Measurements from ENCODE around the gene CNRIP1. TPM values are rescaled to one million over a fixed set of nuclear protein-coding genes. Genes with fewer than 3 reads are reported as not detected.

Gene CNRIP1
- polyA plus RNA-seq, 1 donor (not counting 4 experiments of a cell fraction or from before 2014, with no cell fraction given): 0.04 TPM

DNA sequence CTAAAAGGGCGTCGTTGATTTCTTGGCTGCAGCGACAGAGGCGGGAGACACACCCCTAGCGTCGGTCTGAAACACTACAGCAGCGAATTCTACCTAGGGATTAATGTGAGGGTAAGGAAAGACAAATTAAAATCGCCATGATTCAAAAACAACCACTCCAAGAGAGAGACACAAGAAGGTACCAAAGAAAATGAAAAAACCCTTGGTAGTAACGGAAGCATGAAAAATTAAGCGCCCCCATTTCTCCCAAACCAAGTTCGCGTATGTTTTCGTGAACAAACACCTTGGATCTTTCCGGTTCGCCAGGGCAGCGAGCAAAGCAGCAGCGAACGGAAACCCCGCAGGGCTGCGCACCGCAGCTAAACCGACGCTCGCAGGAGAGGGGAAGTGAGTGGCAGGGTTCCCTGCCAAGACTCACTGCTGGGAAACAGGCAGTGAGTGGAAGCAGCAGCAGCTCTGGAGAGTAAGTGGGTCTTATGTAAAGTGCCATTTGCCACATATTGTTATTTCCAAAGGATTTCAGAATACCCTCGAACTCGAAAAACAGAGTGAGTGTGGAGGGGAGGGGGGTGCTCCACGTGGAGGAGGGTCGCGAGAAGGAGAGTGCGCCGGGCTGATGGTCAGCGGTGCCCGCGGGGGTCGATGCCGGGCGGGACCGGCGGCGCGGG is 68.4 kb downstream of the CNRIP1 start:
- Histone ChIP-seq H3K27ac (ENCODE audit: control insufficient read depth, insufficient read depth, low read length) (peak overlapping the region; percentile 86), H3K36me3 (ENCODE audit: control insufficient read depth in 2 of 2, extremely low read depth in 1 of 2, insufficient read depth in 2 of 2, low read length in 2 of 2) (peaks cover 0 to 5% of the 10 kb centered on the region in 2 experiments), H4K20me1 (ENCODE audit: control insufficient read depth, extremely low read depth, insufficient read depth, low read length) (peaks cover 25% of the 10 kb centered on the region), H3K79me2 (ENCODE audit: control insufficient read depth, insufficient read depth, low read length) (peaks cover 60% of the 10 kb centered on the region), H3K9me1 (ENCODE audit: control insufficient read depth, extremely low read depth, insufficient read depth, low read length) (peaks cover 2% of the 10 kb centered on the region), H3K9ac (ENCODE audit: control insufficient read depth, extremely low read depth, insufficient read depth, low read length) (peak overlapping the region; percentile 86), H2AFZ (ENCODE audit: control insufficient read depth, low read length) (peak overlapping the region; percentile 76), H3K9me3 (ENCODE audit: control insufficient read depth, low read depth, low read length) (no peaks in the 10 kb centered on the region), H3K27me3 (ENCODE audit: control insufficient read depth, extremely low read depth, insufficient read depth, low read length) (no peaks in the 10 kb centered on the region), H3K4me3 (ENCODE audit: control insufficient read depth in 2 of 3, extremely low read depth in 1 of 3, insufficient read depth in 2 of 3, low read depth in 1 of 3, low read length in 3 of 3) (peak overlapping the region; percentile 62 to 97 (median 73)), H3K4me1 (ENCODE audit: control insufficient read depth, extremely low read depth, insufficient read depth, low read length) (peaks cover 31% of the 10 kb centered on the region), H3K4me2 (ENCODE audit: control insufficient read depth, extremely low read depth, insufficient read depth, low read depth, low read length) (peak overlapping the region; percentile 100)
- dilution Hi-C loops (cut with MboI; ENCODE audit: extremely low pct_ligation_motif_present, low sequenced_read_pairs): no loop called here
- TF ChIP-seq EZH2 (IDR thresholded peaks at IDR 0.05; ENCODE audit: low read length) (no peak), CTCF (optimal IDR thresholded peaks at IDR 0.05 in 1 of 3, IDR thresholded peaks at IDR 0.05 in 1 of 3, conservative IDR thresholded peaks at IDR 0.05 in 1 of 3; ENCODE audit: extremely low read depth in 1 of 3, insufficient read depth in 2 of 3, low read length in 3 of 3) (peak; percentile 64 to 76 (median 70))
- FAIRE-seq (no peak), DNase-seq (ENCODE audit: low read depth, low spot score) (peak; percentile 46)

- H3K4me1 ChIP-seq (ENCODE audit: control insufficient read depth, extremely low read depth, insufficient read depth, low read length): peaks cover 25% of the 10 kb centered on the region
Observed at GRCh38 chr2:68250652-68251186, 69.0 kb downstream of the CNRIP1 start.

More at GRCh38 chr2:68250652-68251186, 69.0 kb downstream of the CNRIP1 start:
- no peaks in the 10 kb centered on the region for H3K27me3 ChIP-seq (ENCODE audit: control insufficient read depth, extremely low read depth, insufficient read depth, low read length)
- no peak for DNase-seq (ENCODE audit: low read depth, low spot score)
- H3K9me1 ChIP-seq (ENCODE audit: control insufficient read depth, extremely low read depth, insufficient read depth, low read length): peaks cover 2% of the 10 kb centered on the region
- H3K9me3 ChIP-seq (ENCODE audit: control insufficient read depth, low read depth, low read length): no peaks in the 10 kb centered on the region
- no peak overlapping the region for H2AFZ ChIP-seq (ENCODE audit: control insufficient read depth, low read length)
- H3K4me2 ChIP-seq (ENCODE audit: control insufficient read depth, extremely low read depth, insufficient read depth, low read depth, low read length): peak overlapping the region; percentile 100
- peak overlapping the region; percentile 62 to 97 (median 73) for H3K4me3 ChIP-seq (ENCODE audit: control insufficient read depth in 2 of 3, extremely low read depth in 1 of 3, insufficient read depth in 2 of 3, low read depth in 1 of 3, low read length in 3 of 3)
- TF ChIP-seq EZH2 (IDR thresholded peaks at IDR 0.05; ENCODE audit: low read length) (no peak), CTCF (optimal IDR thresholded peaks at IDR 0.05 in 1 of 3, IDR thresholded peaks at IDR 0.05 in 1 of 3, conservative IDR thresholded peaks at IDR 0.05 in 1 of 3; ENCODE audit: extremely low read depth in 1 of 3, insufficient read depth in 2 of 3, low read length in 3 of 3) (no peak)
- H3K79me2 ChIP-seq (ENCODE audit: control insufficient read depth, insufficient read depth, low read length): peaks cover 66% of the 10 kb centered on the region
- H3K36me3 ChIP-seq (ENCODE audit: control insufficient read depth in 2 of 2, extremely low read depth in 1 of 2, insufficient read depth in 2 of 2, low read length in 2 of 2): peaks cover 0 to 5% of the 10 kb centered on the region in 2 experiments
- dilution Hi-C loops (cut with MboI; ENCODE audit: extremely low pct_ligation_motif_present, low sequenced_read_pairs): no loop called here
- FAIRE-seq: peak; percentile 59
- peak overlapping the region; percentile 86 for H3K27ac ChIP-seq (ENCODE audit: control insufficient read depth, insufficient read depth, low read length)
- H4K20me1 ChIP-seq (ENCODE audit: control insufficient read depth, extremely low read depth, insufficient read depth, low read length): peaks cover 27% of the 10 kb centered on the region
- H3K9ac ChIP-seq (ENCODE audit: control insufficient read depth, extremely low read depth, insufficient read depth, low read length): peak overlapping the region; percentile 86
